K562 (cell line): ENCODE data around the gene DCUN1D1. TPM values are rescaled to one million over a fixed set of nuclear protein-coding genes. Genes with fewer than 3 reads are reported as not detected.

Source experiments
- CHAMP1 ChIP-seq: fragments of 450-650 bp; IDR thresholded peaks from 2 replicates; pipeline ENCODE4 v1.6.1; 2016; ENCODE audit warnings: mild to moderate bottlenecking
- E2F8 ChIP-seq: fragments of 450-650 bp; IDR thresholded peaks from 2 replicates; pipeline ENCODE4 v1.7.1; 2018; ENCODE audit warnings: mild to moderate bottlenecking, low read depth; ENCODE audit not compliant: partially characterized antibody
- ELK1 ChIP-seq: sonication (generic); formaldehyde crosslinking; IDR thresholded peaks from 2 replicates; pipeline ENCODE4 v1.8.1; 2022; ENCODE audit warnings: missing genetic modification reagents
- ETV6 ChIP-seq, 3 experiments: fragments of 150-350 bp in 1 of 3; sonication (generic) in 1 of 3; formaldehyde crosslinking in 1 of 3; IDR thresholded peaks; 2 replicates each; pipeline versions ENCODE4 v1.6.1 to v1.8.0; 2014 to 2022; ENCODE audit warnings: borderline replicate concordance in 2 of 3, low read depth in 2 of 3, antibody characterized with exemption in 1 of 3, low read length in 1 of 3, mild to moderate bottlenecking in 1 of 3, missing genetic modification reagents in 1 of 3
- EZH2 ChIP-seq: IDR thresholded peaks from 2 replicates; pipeline ENCODE4 v1.6.1; 2012; ENCODE audit warnings: low read depth, mild to moderate bottlenecking, inconsistent platforms, low read length, borderline replicate concordance
- ZBTB26 ChIP-seq: fragments of 450-650 bp; formaldehyde crosslinking; IDR thresholded peaks from 2 replicates; pipeline ENCODE4 v1.4.0; 2022; ENCODE audit warnings: missing genetic modification characterization
- ZNF121 ChIP-seq: sonication (generic); formaldehyde crosslinking; conservative IDR thresholded peaks from 2 replicates; pipeline ENCODE4 v1.8.0; 2022; ENCODE audit warnings: missing genetic modification reagents
- ZNF644 ChIP-seq: fragments of 200-800 bp; sonication (Bioruptor generic); IDR thresholded peaks from 2 replicates; pipeline ENCODE4 v1.6.1; 2016; ENCODE audit warnings: low read depth, missing genetic modification characterization, missing compliant biosample characterization
- polyA plus RNA-seq, 8 experiments: library from polyadenylated mRNA; depleted of rRNA in 4 of 8; stranded (reverse) in 5 of 8; unstranded in 3 of 8; fragments of >200 nt; fragmentation: Nextera tagmentation in 2 of 8; fragmentation: Illumina TruSeq in 1 of 8; extraction: Ambion mirVana in 2 of 8; extraction: Trizol in 1 of 8; gene quantifications; 2 replicates each; pipeline versions ENCODE4 v1.2.1 to v1.2.3, GENCODE V29; 2011 to 2014; ENCODE audit warnings: inconsistent platforms in 1 of 8, missing spikeins in 1 of 8
- total RNA-seq, 7 experiments: library from RNA; depleted of rRNA in 6 of 7; stranded (reverse); fragments of >200 nt in 6 of 7; fragmentation: Illumina TruSeq in 2 of 7; extraction: Trizol in 2 of 7; gene quantifications; 2 replicates each; pipeline versions ENCODE4 v1.2.1 to v1.2.3, GENCODE V29; 2011 to 2021; ENCODE audit warnings: low replicate concordance in 1 of 7

DCUN1D1 gene
- total and polyA plus RNA-seq, 9 of the 15 experiments (the other 6 are each of a cell fraction or from before 2014, with no cell fraction given) = 11.4 to 46.8 (median 28.2) TPM

GRCh38 chr3:182999767-183000166 is 19.4 kb upstream of the DCUN1D1 start (continued):
- TF ChIP-seq E2F8 (no peak), ZNF121 (no peak), EZH2 (no peak), ELK1 (CRISPR knock-in tag) (no peak), ZBTB26 (CRISPR knock-in tag) (no peak), ZNF644 (no peak), ETV6 (IDR thresholded peaks at IDR 0.05; ENCODE audit: borderline replicate concordance in 1 of 2, low read depth in 2 of 2, low read length in 1 of 2) (no peak), ETV6 (CRISPR knock-in tag; IDR thresholded peaks at IDR 0.05; ENCODE audit: borderline replicate concordance) (no peak), CHAMP1 (no peak)
- TF ChIP-seq, all 486 proteins: peak for 0
